Vagina (tissue), 2 donors: ENCODE data around the gene RNF114.

ENCODE experiments used
- CTCF ChIP-seq, 3 experiments: fragments of 450-650 bp in 2 of 3; fragments of 200-600 bp in 1 of 3; sonication (generic) in 1 of 3; IDR thresholded peaks; one replicate each; pipeline ENCODE4 v1.5.1; 2017 to 2019; ENCODE audit warnings: antibody characterized with exemption in 3 of 3, mild to moderate bottlenecking in 2 of 3, moderate library complexity in 2 of 3
- POLR2AphosphoS5 ChIP-seq, 2 donors: sonication (generic); formaldehyde crosslinking; IDR thresholded peaks; one replicate each; pipeline ENCODE4 v1.9.0; 2017; ENCODE audit warnings: antibody characterized with exemption in 2 of 2, mild to moderate bottlenecking in 2 of 2, low read depth in 1 of 2; ENCODE audit not compliant: insufficient read depth in 1 of 2

DNA sequence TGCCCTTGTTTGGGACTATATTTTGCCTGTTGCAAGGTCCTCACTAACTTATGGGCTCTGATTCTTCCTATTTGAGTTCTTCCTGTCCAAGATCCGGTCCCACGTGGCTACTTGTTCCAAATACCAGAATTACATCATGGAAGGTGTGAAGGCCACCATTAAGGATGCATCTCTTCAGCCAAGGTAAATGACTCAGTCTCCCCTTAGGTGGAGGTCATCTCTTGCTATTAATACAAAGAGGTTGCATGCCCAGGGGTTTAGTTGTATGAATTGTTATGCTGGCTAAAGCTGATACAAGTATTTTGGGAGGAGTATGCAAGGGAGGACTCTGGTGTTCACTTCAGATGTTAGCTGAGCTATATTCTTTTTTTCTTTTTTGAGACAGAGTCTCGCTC lies 9.1 kb downstream of the RNF114 start:
- TF ChIP-seq POLR2AphosphoS5 (IDR thresholded peaks at IDR 0.05; ENCODE audit: insufficient read depth in 1 of 2, low read depth in 1 of 2) = no peak
- TF ChIP-seq CTCF (IDR thresholded peaks at IDR 0.05) = no peak
